IPS DF 4.7 (cell line): Measurements from ENCODE around the gene IVD.

Experiments used
- DNase-seq: peaks from one replicate; pipeline ENCODE4 v3.0.0-alpha.2; 2013; ENCODE audit warnings: low spot score; ENCODE audit errors: extremely low read depth

IVD gene

DNA sequence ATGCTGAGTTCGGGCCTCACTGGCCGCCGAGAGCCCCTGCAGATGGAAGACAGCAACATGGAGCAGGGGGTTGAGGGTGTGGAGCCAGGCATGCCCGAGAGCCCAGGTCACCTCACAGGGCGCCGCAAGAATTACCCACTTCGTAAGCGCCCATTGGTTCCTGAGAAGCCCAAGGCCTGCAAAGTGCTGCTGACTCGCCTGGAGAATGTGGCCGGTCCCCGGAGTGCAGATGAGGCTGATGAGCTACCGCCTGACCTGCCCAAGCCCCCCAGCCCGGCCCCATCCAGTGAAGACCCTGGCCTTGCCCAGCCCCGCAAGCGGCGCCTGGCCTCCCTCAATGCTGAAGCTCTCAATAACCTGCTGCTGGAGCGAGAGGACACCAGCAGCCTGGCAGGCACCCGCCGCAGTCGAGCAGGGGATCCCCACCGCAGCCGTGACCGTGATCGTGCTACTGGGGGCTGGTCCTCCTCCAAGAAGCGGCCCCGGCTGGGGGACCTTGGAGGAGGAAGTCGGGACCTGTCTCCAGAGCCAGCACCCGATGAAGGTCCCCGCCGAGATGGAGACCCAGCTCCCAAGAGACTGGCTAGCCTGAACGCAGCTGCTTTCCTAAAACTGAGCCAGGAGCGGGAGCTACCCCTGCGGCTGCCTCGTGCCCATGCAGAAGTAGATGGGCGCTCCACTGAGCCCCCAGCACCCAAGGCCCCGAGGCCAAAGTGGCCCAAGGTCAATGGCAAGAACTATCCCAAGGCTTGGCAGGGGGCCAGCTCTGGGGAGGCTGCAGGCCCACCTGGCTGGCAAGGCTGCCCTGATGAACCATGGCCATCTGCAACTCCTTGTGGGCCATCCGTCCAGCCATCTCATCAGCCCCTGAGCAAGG, 53.1 kb downstream of the IVD start:
- no peak for DNase-seq

DNA sequence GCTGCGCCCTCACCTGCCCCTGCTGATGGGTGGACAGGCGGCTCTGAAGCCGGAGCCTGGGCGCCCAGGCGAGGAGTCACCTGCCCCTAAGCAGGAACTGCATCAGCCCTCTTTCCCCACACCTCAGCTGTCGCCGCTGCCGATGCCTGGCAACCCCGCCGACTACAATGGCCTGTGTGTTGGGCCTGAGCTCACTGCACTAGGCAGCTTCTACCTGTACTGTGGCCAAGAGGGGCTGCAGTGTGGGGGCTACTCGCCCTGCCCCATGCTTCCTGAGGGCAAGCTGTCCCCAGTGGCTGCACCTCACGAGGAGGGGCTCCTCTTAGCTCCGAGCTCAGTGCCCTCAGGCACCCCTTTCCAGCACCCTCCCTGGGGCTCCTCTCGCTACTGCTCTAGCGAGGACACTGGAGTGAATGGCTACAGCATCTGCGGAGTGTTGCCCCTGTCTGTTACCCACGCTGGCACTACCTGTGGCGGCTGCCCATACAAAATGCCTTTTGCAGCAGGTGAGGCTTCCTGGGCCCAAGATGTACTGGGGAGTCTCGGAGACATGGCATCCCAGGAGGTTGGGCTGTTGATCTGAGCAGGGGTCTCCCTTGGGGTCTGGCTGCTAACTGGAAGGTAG, 53.9 kb downstream of the IVD start:
- no peak for DNase-seq

DNA sequence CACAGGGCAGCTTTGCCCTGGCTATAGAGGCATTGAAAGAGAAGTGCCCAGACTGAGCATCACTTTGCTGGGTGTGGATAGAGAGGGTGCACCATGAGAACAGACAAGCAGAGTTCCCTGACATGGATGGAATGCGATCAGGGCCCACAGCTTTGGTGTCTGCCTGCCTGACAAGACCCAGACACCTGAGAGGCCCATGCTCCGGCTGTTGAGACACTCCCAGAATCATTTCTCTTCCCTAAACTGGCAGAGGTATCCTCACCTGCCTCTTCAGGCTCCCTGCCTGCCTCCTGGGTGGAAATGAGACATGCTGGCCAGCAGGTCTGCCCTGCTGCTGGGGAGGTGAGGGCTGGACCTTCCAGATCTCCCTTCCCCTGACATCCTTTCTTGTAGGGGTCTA, 54.8 kb downstream of the IVD start:
- no peak for DNase-seq

DNA sequence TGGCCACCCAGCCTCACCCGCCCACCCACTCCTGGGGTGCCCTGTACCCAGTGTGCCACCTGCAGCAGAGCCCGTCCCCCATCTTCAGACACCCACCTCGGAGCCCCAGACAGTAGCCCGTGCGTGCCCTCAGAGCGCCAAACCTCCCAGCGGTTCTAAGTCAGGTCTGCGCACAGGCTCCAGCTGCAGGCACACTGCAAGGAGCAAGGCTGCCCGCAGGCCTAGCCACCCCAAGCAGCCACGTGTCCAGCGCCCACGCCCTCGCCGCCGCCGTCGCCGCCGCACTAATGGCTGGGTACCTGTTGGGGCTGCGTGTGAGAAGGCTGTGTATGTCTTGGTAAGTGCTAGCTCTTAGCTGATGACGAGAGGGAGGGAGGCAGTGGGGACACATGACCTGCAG, 56.4 kb downstream of the IVD start:
- DNase-seq: no peak

DNA sequence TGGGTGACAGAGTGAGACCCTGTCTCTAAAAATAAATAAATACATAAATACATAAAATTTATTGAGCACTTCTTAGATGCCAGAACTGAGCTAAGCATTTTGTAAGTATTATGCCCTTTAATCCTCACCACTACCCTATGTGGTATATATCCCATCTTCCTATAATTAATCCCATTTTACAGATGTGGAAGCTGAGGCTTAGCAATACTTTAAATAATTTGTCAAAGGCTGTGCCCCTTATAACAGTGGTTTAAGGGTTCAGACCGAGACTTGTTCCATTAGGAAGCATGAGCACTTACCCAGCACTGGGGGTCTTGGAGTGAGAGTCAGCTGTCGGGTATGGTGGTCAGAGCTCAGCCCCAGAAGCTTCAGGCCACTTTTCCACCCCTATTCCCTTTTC, 57.7 kb downstream of the IVD start:
- DNase-seq: no peak

DNA sequence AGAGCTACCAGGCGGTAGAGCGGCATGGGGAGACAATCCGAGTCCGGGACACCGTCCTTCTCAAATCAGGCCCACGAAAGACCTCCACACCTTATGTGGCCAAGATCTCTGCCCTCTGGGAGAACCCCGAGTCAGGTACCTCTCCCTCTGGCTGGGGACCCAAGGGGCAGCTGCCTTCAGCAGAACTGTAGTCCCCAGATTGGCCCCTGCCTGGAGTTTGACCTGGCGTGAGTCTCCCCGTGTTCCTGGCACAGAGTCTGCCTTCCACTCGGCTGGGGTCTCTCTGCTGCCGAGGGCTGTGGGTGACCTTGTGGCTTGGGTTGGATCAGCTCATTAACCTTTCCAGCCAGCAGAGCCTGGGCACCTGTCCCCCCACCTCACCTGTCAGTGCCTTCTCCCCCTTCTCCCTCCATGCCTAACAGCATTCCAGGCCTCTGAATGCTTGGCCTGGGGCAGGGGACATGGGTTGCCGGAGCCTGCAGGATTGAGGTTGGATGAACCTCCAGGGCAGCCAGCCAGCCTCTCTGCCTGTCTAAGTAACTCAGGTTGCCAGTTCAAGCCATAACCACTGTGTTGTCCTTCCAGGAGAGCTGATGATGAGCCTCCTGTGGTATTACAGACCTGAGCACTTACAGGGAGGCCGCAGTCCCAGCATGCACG, 58.4 kb downstream of the IVD start:
- DNase-seq: no peak

DNA sequence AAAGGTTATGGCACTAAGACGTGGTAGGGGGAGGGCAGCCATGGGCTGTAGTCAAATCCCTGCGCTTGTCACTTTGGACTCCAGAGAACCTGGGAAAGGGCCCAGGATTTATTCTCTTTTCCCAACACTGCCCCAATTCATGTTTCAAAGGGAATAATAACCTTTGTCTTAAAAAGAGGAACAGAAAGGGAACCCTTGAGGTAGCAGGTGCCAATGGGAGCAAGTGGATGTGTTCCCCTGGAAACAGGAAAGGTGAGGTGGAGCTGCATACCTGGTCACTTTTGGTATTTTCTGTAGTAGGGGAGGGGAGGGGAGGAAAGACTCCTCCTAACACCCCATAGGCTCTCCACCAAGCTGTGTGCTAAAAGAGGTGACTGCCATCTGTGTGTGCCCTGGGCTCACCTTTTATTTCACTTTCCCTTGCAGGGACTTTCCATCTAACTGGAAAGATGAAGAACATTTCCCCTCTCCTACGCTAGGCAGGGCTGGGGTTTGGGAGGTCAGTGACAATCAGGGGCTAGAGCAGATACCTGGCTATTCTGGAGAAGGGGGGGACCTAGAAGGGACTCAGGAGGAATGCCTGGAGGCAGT, 59.1 kb downstream of the IVD start:
- no peak for DNase-seq

DNA sequence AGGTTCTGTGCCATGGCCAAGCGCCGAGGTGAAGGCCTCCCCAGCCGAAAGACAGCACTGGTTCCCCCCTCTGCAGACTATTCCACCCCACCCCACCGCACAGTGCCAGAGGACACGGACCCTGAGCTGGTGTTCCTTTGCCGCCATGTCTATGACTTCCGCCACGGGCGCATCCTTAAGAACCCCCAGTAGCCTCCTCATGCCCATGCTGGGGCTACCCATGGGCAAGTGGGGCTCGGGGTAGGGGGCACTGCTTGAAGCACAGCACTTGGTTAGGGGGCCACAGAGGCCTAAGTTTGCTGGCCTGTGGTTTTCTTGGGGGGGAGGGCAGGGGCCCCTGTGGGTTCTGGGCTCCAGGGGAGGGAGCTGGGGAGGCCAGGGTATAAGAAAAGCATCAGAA, 60.3 kb downstream of the IVD start:
- DNase-seq: no peak

DNA sequence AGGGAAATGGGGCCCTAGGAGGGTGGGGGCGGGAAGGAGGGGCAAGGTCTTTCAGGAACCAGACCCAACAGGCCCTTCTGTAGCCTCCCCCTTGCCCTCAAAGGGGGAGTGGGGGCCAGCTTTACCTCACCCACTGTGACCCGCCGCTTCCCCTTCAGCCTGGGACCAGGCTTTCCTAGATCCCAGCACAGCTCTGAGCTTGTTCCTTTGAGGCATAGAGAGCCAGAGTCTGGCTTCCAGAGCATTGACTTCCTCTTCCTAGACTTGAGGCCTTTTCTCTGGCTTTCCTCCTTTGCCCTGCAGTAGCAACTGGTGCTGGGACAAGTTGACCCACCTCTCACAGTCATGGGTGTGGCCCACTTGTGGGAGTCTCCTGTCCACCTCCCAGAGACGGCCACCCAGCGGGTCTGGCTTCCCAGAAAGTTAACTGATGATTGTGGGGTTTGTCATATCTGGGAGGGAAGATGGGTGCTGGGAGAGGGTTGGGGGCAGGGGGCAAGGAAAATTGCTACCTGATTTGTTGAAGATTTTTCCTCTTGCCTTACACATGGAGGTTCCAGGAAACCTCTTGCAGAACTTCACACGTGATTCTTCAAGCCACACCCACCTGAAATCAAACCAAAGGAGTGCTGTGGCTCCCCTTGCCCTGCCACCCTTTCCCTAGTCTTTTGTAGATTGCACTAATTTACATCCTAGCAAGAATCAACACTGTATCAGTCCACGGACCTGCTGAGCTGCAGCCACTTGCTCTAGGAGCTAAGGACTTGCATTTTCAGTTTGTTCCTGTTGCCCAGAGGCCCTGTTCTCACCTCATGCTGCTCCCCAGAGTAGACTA, 61.0 kb downstream of the IVD start:
- DNase-seq: no peak

DNA sequence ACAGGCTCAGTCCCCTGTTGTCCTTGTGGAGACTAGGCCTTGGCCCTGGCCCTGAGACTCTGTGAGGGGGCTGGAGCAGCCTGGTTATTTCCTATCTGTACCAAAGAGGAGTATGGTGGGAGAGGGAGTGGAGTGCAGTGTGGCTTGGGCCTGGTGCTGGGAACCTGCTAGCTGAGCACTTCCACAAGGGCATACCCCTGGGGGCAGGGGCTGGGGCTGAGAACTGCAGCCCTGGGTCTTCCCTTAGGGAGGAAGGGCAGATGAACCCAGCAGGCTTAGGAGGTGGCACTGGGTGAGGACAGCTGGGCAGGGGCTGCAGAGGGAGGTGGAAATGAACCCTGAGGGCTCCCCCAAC, 61.6 kb downstream of the IVD start:
- no peak for DNase-seq

DNA sequence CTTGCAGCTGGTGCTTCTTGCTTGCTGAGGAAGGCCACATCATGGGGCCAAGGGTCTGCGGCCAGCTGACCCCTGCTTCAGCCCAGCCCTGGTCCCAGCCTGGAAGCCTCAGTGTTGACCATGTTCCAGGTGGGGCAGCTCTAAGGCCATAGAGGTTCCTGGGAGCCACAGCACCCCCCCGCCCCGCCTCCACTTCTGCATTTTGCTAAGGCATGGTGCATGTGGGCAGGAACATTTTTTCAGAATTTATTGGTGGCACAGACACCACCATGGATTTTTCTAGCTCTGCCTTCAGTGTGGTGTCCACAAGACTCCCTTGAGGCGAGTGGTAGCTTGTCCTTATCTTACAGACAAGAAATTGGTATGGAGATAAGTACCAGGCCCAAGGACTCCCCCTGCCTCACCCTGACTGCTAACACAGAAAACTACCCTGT, 63.3 kb downstream of the IVD start:
- DNase-seq: no peak

DNA sequence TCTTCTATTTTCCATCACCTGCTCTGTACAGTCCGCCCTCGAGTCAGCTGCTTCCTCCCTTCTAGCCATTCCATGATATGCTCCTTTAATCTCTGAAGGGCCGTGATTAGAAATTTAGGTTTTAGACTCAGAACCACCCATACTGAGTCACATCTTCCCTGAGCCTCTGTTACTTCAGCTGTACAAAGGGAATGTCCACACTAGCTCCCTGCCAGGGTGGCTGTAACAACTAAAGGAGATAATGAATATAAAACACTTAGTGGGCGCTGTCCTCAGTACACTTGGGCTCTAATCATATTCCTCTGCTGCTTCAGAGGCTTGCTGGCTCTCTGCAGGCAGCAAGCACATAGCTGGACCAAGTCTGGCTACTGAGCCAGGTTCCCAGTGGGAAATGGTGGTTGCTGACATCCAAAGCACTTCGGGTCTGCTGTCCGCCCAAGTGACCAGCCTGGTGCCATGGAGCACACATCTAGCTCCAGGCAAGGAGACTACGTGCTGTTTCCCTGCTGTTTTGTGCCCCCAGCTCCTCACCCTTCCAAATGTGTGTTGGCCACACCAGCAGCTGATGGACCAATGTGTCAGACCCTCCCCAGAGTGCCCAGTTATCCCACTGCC, 64.3 kb downstream of the IVD start:
- no peak for DNase-seq

DNA sequence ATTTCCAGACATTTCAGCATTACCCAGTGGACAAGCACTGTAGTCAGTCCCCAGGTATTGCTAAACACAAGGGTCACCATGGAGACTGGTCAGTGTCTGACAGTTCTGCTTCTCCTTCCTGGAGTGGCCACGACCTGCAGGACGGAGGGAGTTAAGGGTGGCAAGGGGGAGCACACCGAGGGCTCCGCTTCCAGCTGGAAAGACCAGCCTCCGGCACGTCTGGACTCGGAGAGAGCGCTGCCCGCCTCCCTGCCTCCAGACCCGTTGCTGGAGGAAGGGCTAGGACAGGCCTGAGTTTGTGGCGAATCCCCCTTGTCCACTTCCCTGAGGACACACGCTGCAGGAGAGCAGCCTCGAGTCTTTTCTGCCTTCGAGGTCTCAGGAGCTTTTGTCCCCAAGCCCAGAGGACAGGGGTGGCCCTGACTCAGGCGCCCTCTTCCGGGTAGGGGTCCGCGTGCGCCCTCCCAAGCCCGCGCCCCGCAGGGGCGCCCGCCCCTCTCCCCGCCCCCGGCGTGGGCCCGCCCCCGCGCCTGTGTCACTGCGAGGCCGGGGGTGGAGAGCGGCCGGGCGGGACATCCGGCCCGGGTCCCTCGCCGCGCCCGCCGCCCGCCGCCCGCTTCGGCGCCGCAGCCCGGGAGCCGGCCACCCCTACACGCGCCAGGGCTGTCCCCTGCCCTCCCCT, 65.0 kb downstream of the IVD start, which contains the start of gene CHST14:
TSS of gene CHST14 (plus strand) at position 562 of the 682 bp plus-strand sequence. CDS start 230 bp downstream, outside the sequence.
- DNase-seq: no peak
